Stomach (tissue), 9 donors: ENCODE results near the gene PDE4B. TPM values are rescaled to one million over a fixed set of nuclear protein-coding genes. Genes with fewer than 3 reads are reported as not detected.
A peak's percentile ranks its signal among the peaks of the same experiment; 100 is the strongest.

ENCODE experiments used
- DNase-seq, 2 donors: peaks; one replicate each; pipeline versions ENCODE4 v3.0.0 to v3.0.0-alpha.2; 2013 to 2019
- H3K27ac ChIP-seq, 5 donors: fragments of 200-600 bp in 4 of 5; sonication (generic) in 4 of 5; one replicate each; pipeline ENCODE4 v1.5.1; 2013 to 2019; ENCODE audit warnings: mild to moderate bottlenecking in 1 of 5, moderate library complexity in 1 of 5
- H3K27me3 ChIP-seq, 3 donors: fragments of 200-600 bp; sonication (generic); one replicate each; pipeline ENCODE4 v1.5.1; 2017 to 2019; ENCODE audit warnings: mixed run types in 1 of 3
- H3K36me3 ChIP-seq, 4 donors: fragments of 200-600 bp; sonication (generic); 1 replicate in 3 of 4; 2 replicates in 1 of 4; pipeline ENCODE4 v1.5.1; 2016 to 2019
- H3K4me1 ChIP-seq, 4 donors: fragments of 200-600 bp; sonication (generic); one replicate each; pipeline ENCODE4 v1.5.1; 2016 to 2019
- H3K4me3 ChIP-seq, 4 donors: fragments of 200-600 bp; sonication (generic) in 3 of 4; one replicate each; pipeline ENCODE4 v1.5.1; 2016 to 2019; ENCODE audit warnings: mild to moderate bottlenecking in 1 of 4
- H3K9me3 ChIP-seq, 4 donors: fragments of 200-600 bp; sonication (generic); one replicate each; pipeline ENCODE4 v1.5.1; 2016 to 2019
- EP300 ChIP-seq: sonication (generic); formaldehyde crosslinking; IDR thresholded peaks from one replicate; pipeline ENCODE4 v1.6.1; 2017; ENCODE audit warnings: antibody characterized with exemption
- POLR2A ChIP-seq, 4 donors: fragments of 450-650 bp; IDR thresholded peaks; one replicate each; pipeline ENCODE4 v1.6.1; 2016; ENCODE audit warnings: antibody characterized with exemption in 4 of 4, control low read depth in 2 of 4, mild to moderate bottlenecking in 1 of 4, moderate library complexity in 1 of 4
- POLR2AphosphoS5 ChIP-seq, 3 donors: sonication (generic); formaldehyde crosslinking; IDR thresholded peaks; one replicate each; pipeline ENCODE4 v1.6.1; 2016; ENCODE audit warnings: antibody characterized with exemption in 3 of 3
- WGBS, 5 donors: extraction: QIAGEN DNeasy Blood & Tissue Kit in 3 of 5; methylation state at CpG; one replicate each; pipeline versions ENCODE4 v1.1.5 to v1.1.7; 2013 to 2018; 5-methylcytosine and 5-hydroxymethylcytosine counted together
- intact Hi-C: fragments of 100-400 bp; cut with DNase I; formaldehyde crosslinking; loops from one replicate; pipeline ENCODE4 v1.15.1; 2023; ENCODE audit warnings: low total_unique reads
- polyA plus RNA-seq, 3 donors: library from polyadenylated mRNA; stranded (reverse); fragments of 200-250 nt; gene quantifications; one replicate each; pipeline ENCODE4 v1.2.3, GENCODE V29; 2013
- total RNA-seq, 5 donors: library from RNA; depleted of rRNA; stranded (reverse); fragments of >200 nt; gene quantifications; one replicate each; pipeline versions ENCODE4 v1.1.0 to v1.2.3, GENCODE V29; 2014 to 2016
- TF ChIP-seq, protein P1 (sequence below), 7 experiments: fragments of 450-650 bp in 4 of 7; fragments of 200-600 bp in 3 of 7; sonication (generic) in 3 of 7; IDR thresholded peaks; one replicate each; pipeline ENCODE4 v1.5.1; 2016 to 2019; ENCODE audit warnings: antibody characterized with exemption in 7 of 7, control low read depth in 2 of 7, mild to moderate bottlenecking in 1 of 7
- donor health status: healthy with polysubstance abuse.
- donor health status: Bipolar disorder and iron deficiency.
- donor health status: healthy.

PDE4B gene
- total and polyA plus RNA-seq, 8 donors: 0.45 to 34.3 (median 3.2) TPM

DNA sequence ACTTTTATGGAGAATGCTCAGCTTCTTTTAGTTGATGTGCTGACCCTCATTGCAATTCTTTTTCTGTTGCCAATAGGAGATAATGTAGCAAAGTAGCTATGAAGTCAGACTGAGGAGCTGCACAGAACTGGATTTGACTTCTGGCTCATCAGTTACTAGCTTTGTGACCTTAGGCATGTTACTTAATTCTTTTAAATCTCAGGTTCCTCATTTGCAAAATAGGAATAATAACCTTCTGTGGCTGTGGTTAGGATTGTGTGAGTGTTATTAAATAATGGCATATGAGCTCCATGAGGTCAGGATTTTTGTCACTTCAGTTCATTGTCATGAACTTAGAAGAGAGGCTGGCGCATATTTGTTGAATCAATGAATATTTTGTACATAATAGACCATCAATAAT, 503.7 kb downstream of the PDE4B start:
- 91 to 100% (median 100%) methylated on average over 1 of the region's 1 CpG for whole genome bisulfite sequencing, 5 donors
- H3K36me3 ChIP-seq: no peaks in the 10 kb centered on the region
- no peaks in the 10 kb centered on the region for H3K27me3 ChIP-seq
- no peak overlapping the region for H3K27ac ChIP-seq
- no peaks in the 10 kb centered on the region for H3K9me3 ChIP-seq
- peaks cover 9 to 46% (median 11%) of the 10 kb centered on the region in 4 donors for H3K4me1 ChIP-seq
- DNase-seq: no peak
- intact Hi-C loops: no loop called here
- TF ChIP-seq POLR2A (IDR thresholded peaks at IDR 0.05): no peak
- no peak for TF ChIP-seq POLR2AphosphoS5 (IDR thresholded peaks at IDR 0.05)
- TF ChIP-seq, protein P1, sequence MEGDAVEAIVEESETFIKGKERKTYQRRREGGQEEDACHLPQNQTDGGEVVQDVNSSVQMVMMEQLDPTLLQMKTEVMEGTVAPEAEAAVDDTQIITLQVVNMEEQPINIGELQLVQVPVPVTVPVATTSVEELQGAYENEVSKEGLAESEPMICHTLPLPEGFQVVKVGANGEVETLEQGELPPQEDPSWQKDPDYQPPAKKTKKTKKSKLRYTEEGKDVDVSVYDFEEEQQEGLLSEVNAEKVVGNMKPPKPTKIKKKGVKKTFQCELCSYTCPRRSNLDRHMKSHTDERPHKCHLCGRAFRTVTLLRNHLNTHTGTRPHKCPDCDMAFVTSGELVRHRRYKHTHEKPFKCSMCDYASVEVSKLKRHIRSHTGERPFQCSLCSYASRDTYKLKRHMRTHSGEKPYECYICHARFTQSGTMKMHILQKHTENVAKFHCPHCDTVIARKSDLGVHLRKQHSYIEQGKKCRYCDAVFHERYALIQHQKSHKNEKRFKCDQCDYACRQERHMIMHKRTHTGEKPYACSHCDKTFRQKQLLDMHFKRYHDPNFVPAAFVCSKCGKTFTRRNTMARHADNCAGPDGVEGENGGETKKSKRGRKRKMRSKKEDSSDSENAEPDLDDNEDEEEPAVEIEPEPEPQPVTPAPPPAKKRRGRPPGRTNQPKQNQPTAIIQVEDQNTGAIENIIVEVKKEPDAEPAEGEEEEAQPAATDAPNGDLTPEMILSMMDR (IDR thresholded peaks at IDR 0.05): no peak
- no peak for TF ChIP-seq EP300
- H3K4me3 ChIP-seq: no peak overlapping the region

DNA sequence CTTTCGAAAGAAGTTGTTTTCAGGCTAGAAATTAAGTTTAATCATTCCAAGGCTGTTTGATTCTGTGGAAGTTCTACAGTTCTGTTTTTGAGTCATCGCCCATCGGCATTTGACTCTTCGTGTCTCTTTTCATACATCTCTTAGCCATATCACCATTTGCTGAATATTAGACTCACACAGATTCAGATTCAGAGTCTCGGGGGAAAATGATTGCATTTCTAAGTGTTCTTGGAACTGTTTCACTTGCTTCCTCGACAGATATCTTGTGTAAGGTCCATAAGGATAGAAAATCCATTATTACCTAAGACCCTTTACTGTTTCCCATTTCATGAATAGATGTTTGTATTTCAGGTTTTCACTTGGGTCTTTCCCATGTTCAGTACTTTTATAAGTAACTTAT, 504.3 kb downstream of the PDE4B start:
- H3K36me3 ChIP-seq: no peaks in the 10 kb centered on the region
- WGBS, 5 donors: 85 to 92% (median 90%) methylated on average over 6 of the region's 6 CpGs
- intact Hi-C loops: no loop called here
- no peak for TF ChIP-seq POLR2AphosphoS5 (IDR thresholded peaks at IDR 0.05)
- no peak for TF ChIP-seq EP300
- TF ChIP-seq, protein P1 (IDR thresholded peaks at IDR 0.05): no peak
- TF ChIP-seq POLR2A (IDR thresholded peaks at IDR 0.05): no peak
- H3K4me3 ChIP-seq: no peak overlapping the region
- H3K27me3 ChIP-seq: no peaks in the 10 kb centered on the region
- H3K9me3 ChIP-seq: no peaks in the 10 kb centered on the region
- H3K27ac ChIP-seq: no peak overlapping the region
- DNase-seq: no peak
- peaks cover 9 to 47% (median 13%) of the 10 kb centered on the region in 4 donors for H3K4me1 ChIP-seq

- Histone ChIP-seq H3K27me3 (no peaks in the 10 kb centered on the region), H3K36me3 (no peaks in the 10 kb centered on the region), H3K4me3 (no peak overlapping the region), H3K27ac (no peak overlapping the region), H3K4me1 (peaks cover 9 to 46% (median 15%) of the 10 kb centered on the region in 4 donors), H3K9me3 (no peaks in the 10 kb centered on the region)
- TF ChIP-seq, protein P1 (IDR thresholded peaks at IDR 0.05): no peak
- TF ChIP-seq POLR2A (IDR thresholded peaks at IDR 0.05): no peak
- TF ChIP-seq EP300: no peak
- TF ChIP-seq POLR2AphosphoS5 (IDR thresholded peaks at IDR 0.05): no peak
- intact Hi-C loops: no loop called here
- peak in 1 of 2 donors; percentile 51 for DNase-seq
- 33 to 72% (median 43%) methylated on average over 1 of the region's 1 CpG for WGBS, 5 donors
Measured at GRCh38 chr1:66298464-66298863, 505.8 kb downstream of the PDE4B start.

- TF ChIP-seq POLR2A (IDR thresholded peaks at IDR 0.05): no peak
- TF ChIP-seq, protein P1 (IDR thresholded peaks at IDR 0.05): no peak
- no peak for TF ChIP-seq EP300
- TF ChIP-seq POLR2AphosphoS5 (IDR thresholded peaks at IDR 0.05): no peak
- WGBS, 5 donors: 53 to 69% (median 60%) methylated on average over 7 of the region's 7 CpGs
- peak overlapping the region in 4 of 5 donors; percentile 39 to 68 (median 60) for H3K27ac ChIP-seq
- H3K9me3 ChIP-seq: no peaks in the 10 kb centered on the region
- intact Hi-C loops: no loop called here
- H3K27me3 ChIP-seq: no peaks in the 10 kb centered on the region
- no peak for DNase-seq
- H3K4me3 ChIP-seq: no peak overlapping the region
- H3K4me1 ChIP-seq: peaks cover 9 to 32% (median 15%) of the 10 kb centered on the region in 4 donors
- no peaks in the 10 kb centered on the region for H3K36me3 ChIP-seq
Measured at GRCh38 chr1:66300280-66300971, 507.7 kb downstream of the PDE4B start.
